Osteocyte (in vitro differentiated cells): ENCODE measurements around the gene SMPD1. TPM values are rescaled to one million over a fixed set of nuclear protein-coding genes. Genes with fewer than 3 reads are reported as not detected.
A peak's percentile ranks its signal among the peaks of the same experiment; 100 is the strongest.

ENCODE experiments used
- DNase-seq: peaks from one replicate; pipeline ENCODE4 v3.0.0; 2021; ENCODE audit warnings: mixed read lengths; ENCODE audit not compliant: unreplicated experiment; ENCODE audit errors: extremely low spot score
- H3K27ac Mint-ChIP-seq: one replicate; pipeline ENCODE4 v1.8.0; 2021; ENCODE audit warnings: mild to moderate bottlenecking, mixed read lengths; ENCODE audit not compliant: unreplicated experiment
- H3K27me3 Mint-ChIP-seq: one replicate; pipeline ENCODE4 v1.8.0; 2021; ENCODE audit warnings: mixed read lengths; ENCODE audit not compliant: unreplicated experiment
- H3K36me3 Mint-ChIP-seq: one replicate; pipeline ENCODE4 v1.8.0; 2021; ENCODE audit warnings: mixed read lengths; ENCODE audit not compliant: unreplicated experiment
- H3K4me1 Mint-ChIP-seq: one replicate; pipeline ENCODE4 v1.8.0; 2021; ENCODE audit warnings: mixed read lengths; ENCODE audit not compliant: unreplicated experiment
- H3K4me3 Mint-ChIP-seq: one replicate; pipeline ENCODE4 v1.8.0; 2021; ENCODE audit warnings: mild to moderate bottlenecking, moderate library complexity, mixed read lengths; ENCODE audit not compliant: unreplicated experiment
- H3K9me3 Mint-ChIP-seq: one replicate; pipeline ENCODE4 v1.8.0; 2021; ENCODE audit warnings: mixed read lengths; ENCODE audit not compliant: unreplicated experiment
- total RNA-seq: library from RNA; stranded (reverse); gene quantifications from 2 replicates; pipeline ENCODE4 v1.2.1, GENCODE V29; 2021
- TF ChIP-seq, protein P1 (sequence below): fragments of 200-600 bp; sonication (generic); IDR thresholded peaks from 2 replicates; pipeline ENCODE4 v1.5.0; 2021; ENCODE audit warnings: antibody characterized with exemption, mild to moderate bottlenecking, moderate library complexity

Gene SMPD1
- total RNA-seq, 1 donor from 2014 or later = 93.0 TPM

- Mint-ChIP-seq H3K4me3 (no peak overlapping the region), H3K36me3 (no peaks in the 10 kb centered on the region), H3K27me3 (no peaks in the 10 kb centered on the region), H3K27ac (no peak overlapping the region), H3K9me3 (no peaks in the 10 kb centered on the region), H3K4me1 (peaks cover 18% of the 10 kb centered on the region)
- TF ChIP-seq, protein P1, sequence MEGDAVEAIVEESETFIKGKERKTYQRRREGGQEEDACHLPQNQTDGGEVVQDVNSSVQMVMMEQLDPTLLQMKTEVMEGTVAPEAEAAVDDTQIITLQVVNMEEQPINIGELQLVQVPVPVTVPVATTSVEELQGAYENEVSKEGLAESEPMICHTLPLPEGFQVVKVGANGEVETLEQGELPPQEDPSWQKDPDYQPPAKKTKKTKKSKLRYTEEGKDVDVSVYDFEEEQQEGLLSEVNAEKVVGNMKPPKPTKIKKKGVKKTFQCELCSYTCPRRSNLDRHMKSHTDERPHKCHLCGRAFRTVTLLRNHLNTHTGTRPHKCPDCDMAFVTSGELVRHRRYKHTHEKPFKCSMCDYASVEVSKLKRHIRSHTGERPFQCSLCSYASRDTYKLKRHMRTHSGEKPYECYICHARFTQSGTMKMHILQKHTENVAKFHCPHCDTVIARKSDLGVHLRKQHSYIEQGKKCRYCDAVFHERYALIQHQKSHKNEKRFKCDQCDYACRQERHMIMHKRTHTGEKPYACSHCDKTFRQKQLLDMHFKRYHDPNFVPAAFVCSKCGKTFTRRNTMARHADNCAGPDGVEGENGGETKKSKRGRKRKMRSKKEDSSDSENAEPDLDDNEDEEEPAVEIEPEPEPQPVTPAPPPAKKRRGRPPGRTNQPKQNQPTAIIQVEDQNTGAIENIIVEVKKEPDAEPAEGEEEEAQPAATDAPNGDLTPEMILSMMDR = no peak
- no peak for DNase-seq
Observed at GRCh38 chr11:6362185-6362872, 27.9 kb upstream of the SMPD1 start.

DNA sequence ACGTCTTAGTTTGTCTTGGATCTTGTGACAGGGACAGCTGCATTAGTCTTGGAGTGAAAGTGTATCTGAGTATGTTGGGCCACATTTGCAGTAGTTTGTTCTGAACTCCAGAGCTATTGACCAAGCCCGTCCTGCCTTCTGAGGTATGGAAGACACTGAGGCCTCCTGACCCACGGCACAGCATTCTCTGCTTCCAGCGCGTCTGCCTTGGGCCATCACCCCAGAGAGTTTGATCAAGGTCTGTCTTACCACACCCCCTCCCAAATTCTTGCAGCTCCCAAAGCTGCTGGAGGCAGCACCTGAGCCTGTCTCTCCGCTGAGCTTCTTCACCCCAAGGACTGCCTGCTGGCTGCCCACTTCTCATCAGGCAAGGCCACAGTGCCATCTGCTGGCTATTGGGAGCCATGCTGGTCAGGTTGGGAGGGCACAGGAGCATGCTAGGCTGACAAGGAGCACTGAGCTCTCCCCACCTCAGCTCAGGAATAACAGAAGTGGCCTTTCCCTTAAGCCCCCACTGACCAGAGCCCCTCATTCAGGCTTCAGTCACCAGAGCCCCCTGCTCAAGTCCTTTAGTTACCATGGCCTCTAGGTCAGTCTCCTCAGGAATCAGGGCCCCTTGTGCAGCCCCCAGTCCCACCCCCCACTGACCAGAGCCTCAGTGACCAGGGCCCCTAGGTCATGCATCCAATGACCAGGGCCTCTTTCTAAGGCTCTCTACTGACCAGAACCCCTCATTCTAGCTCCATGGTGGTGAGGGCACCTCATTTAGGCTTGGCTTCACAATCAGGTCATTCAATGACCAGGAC is 27.2 kb upstream of the SMPD1 start:
- H3K4me1 Mint-ChIP-seq = peaks cover 12% of the 10 kb centered on the region
- no peaks in the 10 kb centered on the region for H3K9me3 Mint-ChIP-seq
- TF ChIP-seq, protein P1 = peak; percentile 96
- no peaks in the 10 kb centered on the region for H3K27me3 Mint-ChIP-seq
- H3K4me3 Mint-ChIP-seq = no peak overlapping the region
- no peaks in the 10 kb centered on the region for H3K36me3 Mint-ChIP-seq
- DNase-seq = peak; percentile 91
- no peak overlapping the region for H3K27ac Mint-ChIP-seq

DNA sequence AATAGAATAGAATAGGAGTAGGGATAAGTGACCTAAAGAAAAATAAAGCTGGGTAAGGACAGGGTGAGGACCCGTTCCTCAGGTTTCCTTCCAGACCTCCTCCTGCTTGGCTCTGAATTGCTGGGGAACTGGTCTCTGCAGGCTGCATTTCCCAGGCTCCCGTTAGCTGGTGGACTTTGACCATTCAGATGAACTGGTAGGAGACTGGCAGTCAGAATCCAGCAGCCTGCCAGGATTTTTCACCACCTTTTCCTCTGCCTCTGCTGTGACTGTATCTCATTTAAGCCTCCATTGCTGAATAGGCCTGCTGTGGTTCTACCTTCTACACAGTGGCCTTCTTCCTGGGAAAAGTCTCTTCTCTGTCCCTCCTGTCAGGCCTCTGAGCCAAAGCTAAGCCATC is 24.6 kb upstream of the SMPD1 start:
- H3K4me3 Mint-ChIP-seq = no peak overlapping the region

GRCh38 chr11:6371825-6372224 is 18.4 kb upstream of the SMPD1 start:
- peaks cover 4% of the 10 kb centered on the region for H3K27me3 Mint-ChIP-seq
- H3K4me3 Mint-ChIP-seq = no peak overlapping the region
- no peaks in the 10 kb centered on the region for H3K4me1 Mint-ChIP-seq
- no peak overlapping the region for H3K27ac Mint-ChIP-seq
- DNase-seq = no peak
- TF ChIP-seq, protein P1 = no peak
- H3K36me3 Mint-ChIP-seq = no peaks in the 10 kb centered on the region
- H3K9me3 Mint-ChIP-seq = no peaks in the 10 kb centered on the region

More for the DNA sequence above, 24.6 kb upstream of the SMPD1 start:
- no peaks in the 10 kb centered on the region for H3K9me3 Mint-ChIP-seq
- no peak overlapping the region for H3K27ac Mint-ChIP-seq
- no peak for DNase-seq
- H3K36me3 Mint-ChIP-seq = no peaks in the 10 kb centered on the region
- H3K27me3 Mint-ChIP-seq = no peaks in the 10 kb centered on the region
- TF ChIP-seq, protein P1 = no peak
- H3K4me1 Mint-ChIP-seq = no peaks in the 10 kb centered on the region
